HG03097 (cell line): ENCODE measurements around the gene ITGA6.
"Not testable (repeated sequence)": the region's sequence is repeated elsewhere in the genome, so short reads cannot be mapped to it uniquely, and the experiment has no call there.

ENCODE experiments used
- ATAC-seq: cut with Tn5 transposase; IDR thresholded peaks from one replicate; pipeline ENCODE4 v1.9.1; 2021; ENCODE audit not compliant: unreplicated experiment, low FRiP score

ITGA6 gene

DNA sequence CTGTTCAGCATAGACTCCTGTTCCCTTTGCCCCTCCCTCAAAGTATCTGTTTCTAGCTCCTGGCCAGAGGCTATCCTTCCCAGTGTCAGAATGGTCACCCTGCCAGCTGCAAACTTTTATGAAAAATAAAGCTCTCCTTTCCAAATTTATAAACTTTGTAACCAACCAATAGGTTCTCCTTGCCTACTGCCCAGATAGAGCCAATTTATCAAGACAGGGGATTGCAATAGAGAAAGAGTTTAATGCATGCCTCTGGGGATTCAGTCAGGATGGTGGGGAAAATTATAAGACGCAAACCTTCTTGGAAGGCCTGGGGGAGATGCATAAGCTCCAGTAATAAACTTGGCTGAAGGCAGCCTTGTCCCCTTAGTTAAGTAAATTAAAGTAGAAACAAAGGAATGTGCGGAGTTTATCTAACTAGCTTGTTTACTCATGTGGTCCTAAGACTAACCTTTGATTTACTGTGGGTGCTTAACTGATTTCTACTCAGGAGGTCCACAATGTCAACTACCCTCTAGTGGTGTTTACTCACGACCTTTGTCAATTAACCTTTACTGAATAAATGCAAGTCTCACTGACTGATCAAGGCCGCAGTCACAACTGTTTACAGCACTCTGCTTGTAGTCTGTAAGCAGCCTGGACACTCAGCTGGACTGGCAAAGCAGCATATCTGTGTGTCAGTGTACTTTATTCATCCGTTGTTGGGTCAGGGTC lies 85.6 kb downstream of the ITGA6 start:
- ATAC-seq = no peak

GRCh38 chr2:172513524-172513900 lies 86.1 kb downstream of the ITGA6 start:
- ATAC-seq = no peak

DNA sequence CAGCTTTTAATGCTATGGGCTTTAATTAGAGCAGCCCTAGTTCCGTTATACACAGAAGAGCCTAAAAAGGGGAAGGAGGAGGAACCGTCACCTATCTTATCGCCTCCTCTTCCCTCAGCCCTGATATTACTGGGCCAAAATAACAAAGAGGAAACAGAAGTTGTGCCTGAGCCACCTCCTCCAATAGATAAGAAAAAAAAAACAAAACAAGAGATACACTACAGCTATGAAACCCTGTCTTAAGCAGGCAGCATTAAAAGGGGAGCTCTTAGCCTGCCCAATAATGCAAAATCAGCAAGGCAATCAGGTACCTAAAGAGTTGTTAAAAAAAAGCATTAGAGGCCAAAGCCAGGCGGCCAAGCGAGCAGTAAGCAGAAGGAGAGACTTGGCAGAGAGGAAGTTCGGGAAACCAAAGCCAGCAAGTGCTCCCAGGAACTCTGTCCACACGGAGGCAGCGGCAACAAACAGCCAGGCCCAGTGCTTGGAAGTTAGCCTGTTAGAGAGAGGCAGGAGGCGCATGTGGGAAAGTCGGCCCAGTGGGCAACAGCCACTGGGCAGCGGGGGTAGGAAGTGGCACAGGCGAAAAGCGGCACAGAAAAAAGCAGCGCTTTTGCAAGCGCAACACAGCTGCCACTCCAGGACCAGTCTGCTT lies 86.7 kb downstream of the ITGA6 start:
- no peak for ATAC-seq

- ATAC-seq = no peak
Measured at GRCh38 chr2:172516299-172516698, 88.9 kb downstream of the ITGA6 start.

DNA sequence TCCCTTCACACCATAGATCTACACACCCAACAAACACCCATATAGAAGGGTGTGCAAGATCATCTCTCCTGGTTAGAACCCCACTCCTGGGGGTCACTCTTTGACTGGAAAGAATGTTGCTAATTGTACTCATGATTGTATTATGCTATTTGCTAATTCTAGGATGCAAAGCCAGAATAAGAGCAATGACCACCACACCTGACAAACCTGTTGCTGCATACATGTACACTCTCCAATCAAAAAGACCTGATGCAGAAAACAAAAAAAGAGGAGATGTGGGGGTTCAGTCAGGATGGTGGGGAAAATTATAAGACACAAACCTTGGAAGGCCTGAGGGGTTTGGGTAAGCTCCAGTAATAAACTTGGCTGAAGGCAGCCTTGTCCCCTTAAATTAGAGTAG lies 91.6 kb downstream of the ITGA6 start:
- no peak for ATAC-seq

DNA sequence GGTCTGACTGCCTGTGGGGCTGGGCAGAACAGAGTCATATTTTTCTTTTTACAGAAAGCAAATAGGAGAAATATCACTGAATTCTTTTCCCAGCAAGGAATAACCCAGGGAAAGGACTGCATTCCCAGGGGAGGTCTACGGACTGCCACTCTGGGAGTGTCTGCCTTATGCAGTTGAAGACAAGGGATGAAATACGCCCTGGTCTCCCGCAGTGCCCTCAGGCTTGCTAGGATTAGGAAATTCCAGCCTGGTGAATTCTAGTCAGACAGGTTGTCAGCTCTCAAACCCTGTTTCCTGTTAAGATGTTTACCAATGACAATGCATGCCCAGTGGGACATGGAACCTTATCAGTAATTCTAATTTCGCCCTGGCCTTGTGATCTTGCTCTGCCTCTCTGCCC lies 98.2 kb downstream of the ITGA6 start:
- no peak for ATAC-seq

- ATAC-seq = no peak
Measured at GRCh38 chr2:172531309-172531708, 103.9 kb downstream of the ITGA6 start.

DNA sequence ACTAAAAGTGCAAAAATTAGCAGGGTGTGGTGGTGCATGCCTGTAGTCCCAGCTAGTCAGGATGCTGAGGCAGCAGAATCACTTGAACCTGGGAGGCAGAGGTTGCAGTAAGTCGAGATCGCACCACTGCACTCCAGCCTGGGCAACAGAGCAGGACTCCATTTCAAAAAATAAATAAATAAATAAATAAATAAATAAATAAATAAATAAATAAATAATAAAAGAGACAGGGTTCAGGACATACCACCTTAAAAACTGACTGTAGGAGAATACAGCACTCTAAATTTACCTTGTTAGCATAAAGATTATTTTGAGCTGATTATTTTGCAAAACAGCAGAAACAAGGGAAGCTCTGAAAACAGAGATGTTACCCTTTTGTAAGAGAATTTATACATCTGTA lies 105.1 kb downstream of the ITGA6 start:
- ATAC-seq = not testable (repeated sequence)

GRCh38 chr2:172533687-172534086 lies 106.3 kb downstream of the ITGA6 start:
- ATAC-seq = no peak

DNA sequence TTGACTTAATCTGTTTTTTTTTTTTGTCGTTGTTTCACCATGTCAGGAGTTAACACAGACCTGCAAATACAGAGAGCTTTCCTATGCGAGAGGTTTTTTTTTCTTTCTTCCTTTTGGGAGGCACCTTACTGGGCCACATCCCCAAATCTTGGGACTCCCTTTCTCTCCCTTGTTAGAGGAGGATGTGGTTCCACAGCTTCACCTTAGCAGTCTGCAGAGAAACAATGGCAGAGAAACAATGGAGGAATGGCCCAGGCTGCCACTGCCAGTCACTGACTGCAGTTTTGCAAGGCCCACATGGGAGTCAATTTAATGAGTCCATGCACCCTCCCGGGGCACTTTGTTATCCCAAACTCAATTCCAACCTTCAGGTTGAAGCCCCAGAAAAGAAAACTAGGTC lies 107.7 kb downstream of the ITGA6 start:
- ATAC-seq = no peak

DNA sequence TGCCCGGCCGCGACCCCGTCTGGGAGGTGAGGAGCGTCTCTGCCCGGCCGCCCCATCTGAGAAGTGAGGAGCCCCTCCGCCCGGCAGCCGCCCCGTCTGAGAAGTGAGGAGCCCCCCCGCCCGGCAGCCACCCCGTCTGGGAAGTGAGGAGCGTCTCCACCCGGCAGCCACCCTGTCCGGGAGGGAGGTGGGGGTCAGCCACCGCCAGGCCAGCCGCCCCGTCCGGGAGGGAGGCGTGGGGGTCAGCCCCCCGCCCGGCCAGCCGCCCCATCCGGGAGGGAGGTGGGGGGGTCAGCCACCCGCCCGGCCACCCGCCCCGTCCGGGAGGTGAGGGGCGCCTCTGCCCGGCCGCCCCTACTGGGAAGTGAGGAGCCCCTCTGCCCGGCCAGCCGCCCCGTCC lies 110.5 kb downstream of the ITGA6 start:
- not testable (repeated sequence) for ATAC-seq

DNA sequence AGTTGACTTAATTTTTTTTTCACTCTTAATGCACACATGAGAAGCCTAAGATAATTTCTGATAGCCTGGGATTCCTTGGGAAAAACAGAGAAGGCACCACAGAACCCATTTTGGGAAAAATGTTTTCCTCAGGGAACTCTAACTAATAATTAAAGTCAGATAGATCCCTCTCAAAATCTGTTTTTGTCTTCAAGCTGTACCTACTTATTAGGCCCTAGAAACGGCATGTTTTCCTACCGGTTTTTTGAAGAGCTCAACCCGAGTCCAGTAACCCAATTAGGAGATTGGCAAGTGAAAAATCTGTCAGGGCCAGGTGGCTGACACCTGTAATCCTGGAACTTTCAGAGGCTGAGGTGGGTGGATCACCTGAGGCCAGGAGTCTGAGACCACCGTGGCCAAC lies 112.4 kb downstream of the ITGA6 start:
- no peak for ATAC-seq

DNA sequence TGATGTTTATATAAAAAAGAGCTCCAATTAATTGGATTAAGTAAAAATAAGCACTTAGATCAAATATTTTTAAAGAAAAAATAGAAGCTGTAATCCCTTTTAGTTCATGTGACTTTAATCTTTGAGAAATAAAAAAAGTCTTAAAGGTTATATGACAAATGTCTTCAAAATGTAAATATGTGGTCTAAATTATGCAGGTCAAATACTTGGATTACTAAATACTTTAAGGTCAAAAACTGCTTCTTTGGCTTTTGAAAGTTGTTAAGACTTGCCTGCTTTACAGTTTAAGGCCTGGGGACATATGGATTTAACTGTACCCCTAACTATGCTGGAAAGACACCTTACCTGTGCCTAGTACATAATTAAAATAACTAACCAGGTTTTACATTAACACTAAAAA lies 113.0 kb downstream of the ITGA6 start:
- ATAC-seq = no peak

DNA sequence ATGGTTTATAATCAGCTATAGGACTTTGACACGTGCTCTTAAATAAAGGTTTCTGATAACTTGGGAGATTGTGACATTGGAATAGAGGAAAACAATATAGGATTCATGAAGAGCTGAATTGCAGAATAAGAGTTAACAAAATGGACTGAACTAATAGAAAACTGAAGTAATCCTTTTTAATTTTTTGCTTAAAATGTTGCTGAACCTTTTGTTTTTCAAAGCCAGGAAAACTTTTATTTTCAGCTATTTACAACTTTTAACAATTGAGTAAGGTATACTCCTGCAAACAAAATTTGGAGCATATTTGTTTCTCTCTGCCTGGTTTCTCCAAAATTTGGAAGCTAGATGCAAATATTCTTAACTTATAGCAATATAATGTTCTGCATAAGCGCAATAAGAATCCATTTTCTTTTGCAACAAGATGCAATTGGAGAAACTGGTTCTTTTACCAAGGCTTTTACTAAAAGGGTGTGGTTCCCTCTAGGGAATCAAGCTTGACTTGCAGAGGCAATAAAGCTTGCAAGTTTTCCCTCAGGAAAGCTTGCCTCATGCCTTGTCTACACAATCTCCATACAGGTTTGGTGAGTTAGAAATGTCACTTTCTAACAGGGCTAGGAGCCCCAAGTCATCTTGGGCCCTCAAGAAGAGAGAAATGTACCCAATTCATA lies 118.2 kb downstream of the ITGA6 start:
- no peak for ATAC-seq

GRCh38 chr2:172549131-172549530 lies 121.7 kb downstream of the ITGA6 start:
- ATAC-seq = no peak

DNA sequence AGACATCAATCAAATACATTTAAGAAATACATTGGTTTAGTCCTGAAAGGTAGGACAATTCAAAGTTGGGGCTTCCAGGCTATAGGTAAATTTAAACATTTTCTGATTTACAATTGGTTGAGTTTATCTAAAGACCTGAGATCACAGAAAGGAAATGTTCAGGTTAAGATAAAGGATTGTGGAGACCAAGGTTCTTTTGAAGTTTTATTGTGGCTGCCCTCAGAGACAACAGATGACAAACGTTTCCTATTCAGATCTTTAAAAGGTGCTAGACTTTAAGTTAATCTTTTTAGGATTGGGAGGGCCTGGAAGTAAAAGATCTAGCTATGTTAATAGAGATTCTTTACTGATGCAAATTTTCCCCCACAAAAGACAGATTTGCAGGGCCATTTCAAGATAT lies 122.4 kb downstream of the ITGA6 start:
- ATAC-seq = not testable (repeated sequence)

DNA sequence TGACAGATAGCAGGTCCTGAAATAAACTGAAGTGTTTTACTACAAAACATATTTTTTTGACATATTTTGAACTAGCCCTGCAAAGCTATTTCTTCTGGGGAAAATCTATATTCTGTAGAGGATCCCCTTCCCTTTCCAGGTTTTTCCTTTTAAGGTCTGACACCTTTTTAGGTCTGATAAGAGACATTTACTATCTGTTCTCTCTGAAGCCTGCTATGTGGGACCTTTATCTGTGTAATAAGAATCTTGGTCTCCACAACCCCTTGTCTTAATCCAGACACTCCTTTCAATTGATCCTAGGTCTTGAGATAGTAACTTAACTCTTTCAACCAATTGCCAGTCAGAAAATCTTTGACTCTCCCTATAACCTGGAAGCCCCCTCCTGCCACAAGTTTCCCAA lies 123.0 kb downstream of the ITGA6 start:
- ATAC-seq = no peak

DNA sequence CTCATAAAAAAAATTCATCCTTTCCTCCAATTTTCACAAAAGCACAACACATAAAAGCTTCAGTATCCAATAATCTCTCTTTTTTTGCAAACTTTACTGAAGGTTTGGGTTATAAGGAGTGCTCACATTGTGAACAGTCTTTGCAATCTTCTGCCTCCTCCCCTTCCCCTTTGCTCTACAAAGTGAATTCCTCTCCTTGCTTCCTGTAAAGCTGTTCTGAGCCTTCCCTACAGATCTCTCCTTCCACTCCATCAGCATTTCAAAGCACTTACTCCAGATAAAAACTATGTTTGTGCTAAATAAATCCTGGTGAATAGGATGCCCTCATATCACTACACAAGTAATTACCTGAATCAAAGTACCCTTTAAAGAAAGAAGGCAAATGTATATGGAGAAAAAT lies 123.9 kb downstream of the ITGA6 start:
- no peak for ATAC-seq

- no peak for ATAC-seq
Measured at GRCh38 chr2:172552547-172553291, 125.3 kb downstream of the ITGA6 start.

- ATAC-seq = no peak
Measured at GRCh38 chr2:172554352-172555271, 127.2 kb downstream of the ITGA6 start.

- no peak for ATAC-seq
Measured at GRCh38 chr2:172555272-172555521, 127.8 kb downstream of the ITGA6 start.
